GM12891 (cell line): ENCODE results near the gene SMIM20.

Source experiments
- POLR2A ChIP-seq: IDR thresholded peaks from 2 replicates; pipeline ENCODE4 v1.6.1; 2011; ENCODE audit warnings: low read depth, low read length, control low read depth
- POLR2AphosphoS5 ChIP-seq: IDR thresholded peaks from 2 replicates; pipeline ENCODE4 v1.6.1; 2011; ENCODE audit warnings: low read depth, low read length, control low read depth
- POU2F2 ChIP-seq: IDR thresholded peaks from 2 replicates; pipeline ENCODE4 v1.6.1; 2011; ENCODE audit warnings: low read depth, mild to moderate bottlenecking, control low read depth, low read length, moderate library complexity
- TAF1 ChIP-seq: IDR thresholded peaks from 2 replicates; pipeline ENCODE4 v1.6.1; 2011; ENCODE audit warnings: low read depth, low read length, control low read depth

DNA sequence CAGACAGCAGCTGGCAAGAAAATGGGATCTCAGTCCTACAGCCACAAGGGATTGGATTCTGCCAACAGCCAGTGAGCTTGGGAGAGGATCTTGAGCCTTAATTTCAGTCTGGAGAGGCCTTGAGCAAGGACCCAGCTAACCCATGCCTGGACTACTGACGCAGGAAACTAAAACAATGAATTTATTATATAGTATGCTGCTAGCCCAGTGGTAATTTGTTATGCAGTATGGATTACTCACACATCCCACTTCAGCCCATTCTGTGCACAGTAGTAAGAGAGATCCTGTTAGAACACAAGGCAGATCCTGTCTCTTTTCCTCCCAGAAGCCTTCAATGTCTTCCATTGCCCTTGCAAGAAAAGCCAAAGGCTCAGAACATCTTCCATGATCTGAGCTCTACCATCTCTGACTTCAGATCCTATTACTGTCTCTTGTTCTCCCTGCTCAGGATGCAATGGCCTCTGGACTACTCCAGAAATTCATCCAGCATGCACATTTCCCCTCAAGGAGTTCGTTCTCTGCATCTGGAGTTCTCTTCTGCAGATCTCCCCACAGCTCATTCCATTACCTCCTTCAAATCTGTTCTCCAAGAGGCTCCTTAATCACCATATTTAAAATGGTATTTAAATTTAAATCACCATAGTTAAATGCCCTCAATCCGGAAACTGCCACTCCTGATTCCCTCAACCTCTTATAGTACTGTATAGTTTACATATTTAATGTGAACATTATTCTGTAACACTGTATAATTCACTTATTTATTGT lies 27.6 kb downstream of the SMIM20 start:
- no peak for TF ChIP-seq POLR2A
- TF ChIP-seq POLR2AphosphoS5, result no peak
- no peak for TF ChIP-seq POU2F2
- no peak for TF ChIP-seq TAF1
